GM19324 (cell line): ENCODE results near the gene TRIM47.

ENCODE experiments used
- ATAC-seq: cut with Tn5 transposase; IDR thresholded peaks from one replicate; pipeline ENCODE4 v1.9.1; 2021; ENCODE audit warnings: mild to moderate bottlenecking, moderate library complexity; ENCODE audit not compliant: unreplicated experiment, low FRiP score

TRIM47 gene

DNA sequence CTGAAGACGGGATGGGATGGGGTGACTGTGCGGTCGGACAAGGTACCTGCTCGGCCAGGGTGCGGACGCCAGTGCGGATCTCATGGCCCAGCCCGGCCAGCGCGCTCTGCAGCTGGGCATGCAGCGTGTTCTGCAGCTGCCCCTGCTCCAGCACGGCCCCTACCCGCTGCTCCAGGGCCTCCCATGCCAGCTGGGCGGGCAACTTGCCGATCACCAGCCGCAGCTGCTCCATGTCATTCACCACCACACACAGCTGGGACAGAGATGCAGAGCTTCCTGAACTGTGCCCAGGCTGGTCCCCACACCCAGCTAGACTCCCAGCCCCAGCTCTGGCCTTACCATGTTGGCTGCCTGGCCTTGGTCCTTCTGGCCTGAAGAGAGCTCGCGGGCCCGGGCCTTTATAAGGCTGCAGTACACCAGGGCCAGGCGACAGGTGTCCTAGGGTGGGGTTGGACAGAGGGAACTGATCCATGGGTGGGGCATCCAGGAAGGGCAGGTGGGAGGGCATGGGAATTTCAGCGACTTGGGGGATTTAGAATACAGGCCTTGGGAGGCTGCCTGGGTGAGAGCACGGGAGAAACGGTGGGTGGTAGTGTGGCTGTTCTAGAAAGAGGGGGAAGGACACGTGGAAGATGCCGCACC lies 44.0 kb downstream of the TRIM47 start:
- ATAC-seq, result no peak

- ATAC-seq, result no peak
Measured at GRCh38 chr17:75832652-75833400, 45.6 kb downstream of the TRIM47 start.

DNA sequence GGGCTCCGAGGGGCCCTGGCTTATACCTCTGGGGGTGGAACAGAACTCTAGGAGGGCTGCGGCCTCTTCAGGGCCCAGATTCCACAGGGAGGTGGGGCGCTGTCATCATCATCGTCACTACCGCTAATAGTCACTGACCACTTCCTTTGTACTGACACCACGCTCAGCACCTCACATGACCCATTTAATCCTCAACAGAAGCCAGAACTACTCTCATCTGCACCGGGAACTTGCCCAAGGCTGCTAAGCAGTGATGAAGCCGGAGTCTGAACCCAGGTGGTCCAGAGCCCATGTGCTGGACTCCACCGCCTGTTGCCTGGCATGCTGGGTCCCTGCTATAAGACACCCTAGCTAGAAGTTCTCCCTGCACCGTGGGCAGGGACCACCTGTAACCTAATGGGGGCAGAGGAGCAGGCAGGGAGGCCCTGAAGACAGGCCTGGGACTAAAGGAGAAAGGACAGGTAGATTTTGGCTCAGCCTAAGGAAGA lies 46.2 kb downstream of the TRIM47 start:
- ATAC-seq, result no peak

DNA sequence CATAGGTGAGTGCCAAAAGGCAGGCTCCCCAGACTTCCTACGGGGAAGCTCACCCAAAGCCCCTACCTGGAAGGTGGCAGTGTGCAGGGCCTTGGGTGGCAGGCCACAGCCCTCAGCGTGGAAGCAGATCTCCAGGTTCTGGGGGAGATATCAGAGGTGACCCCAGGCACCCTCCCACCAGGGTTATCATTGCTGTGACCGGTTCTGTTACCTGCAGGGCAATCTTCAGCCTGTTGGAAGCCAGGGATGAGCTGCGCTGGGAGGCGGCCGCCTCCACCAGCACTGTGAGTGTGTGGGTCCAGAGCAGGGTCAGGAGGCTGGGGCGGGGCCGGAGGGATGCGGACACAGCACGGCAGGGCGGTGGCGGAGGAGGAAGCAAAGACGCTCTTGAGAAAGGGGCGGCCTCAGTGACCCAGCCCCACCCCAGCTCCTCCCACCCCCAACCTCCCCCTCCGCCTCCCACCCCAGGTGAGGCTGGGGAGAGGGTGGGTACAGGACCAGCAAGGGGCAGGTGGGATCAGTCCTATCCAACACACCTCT lies 47.3 kb downstream of the TRIM47 start:
- ATAC-seq, result no peak

- no peak for ATAC-seq
Measured at GRCh38 chr17:75830164-75831031, 48.0 kb downstream of the TRIM47 start.

- no peak for ATAC-seq
Measured at GRCh38 chr17:75829747-75830146, 48.6 kb downstream of the TRIM47 start.

DNA sequence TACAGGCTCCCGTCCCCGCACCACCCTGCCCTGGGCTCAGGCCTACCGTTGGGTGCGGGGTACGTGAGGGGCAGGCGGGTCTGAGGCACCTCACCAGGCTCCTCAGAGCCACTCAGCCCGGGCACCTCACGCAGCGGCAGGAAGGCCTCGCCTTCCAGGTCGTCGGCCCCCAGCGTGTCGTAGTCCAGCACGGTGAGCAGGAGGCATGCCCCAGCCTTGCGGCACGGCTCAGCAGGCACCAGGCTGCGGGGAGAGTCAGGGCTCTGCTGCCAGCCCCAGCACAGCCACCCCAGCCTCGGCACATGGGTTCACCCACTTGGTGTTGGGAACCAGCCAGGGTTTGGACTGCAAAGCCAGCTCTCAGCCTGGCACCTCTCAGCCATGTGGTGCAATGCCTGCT lies 49.6 kb downstream of the TRIM47 start:
- no peak for ATAC-seq

- no peak for ATAC-seq
Measured at GRCh38 chr17:75828076-75828400, 50.3 kb downstream of the TRIM47 start.

GRCh38 chr17:75827308-75828075 lies 50.9 kb downstream of the TRIM47 start:
- no peak for ATAC-seq

- ATAC-seq, result no peak
Measured at GRCh38 chr17:75826561-75827307, 51.6 kb downstream of the TRIM47 start.

- no peak for ATAC-seq
Measured at GRCh38 chr17:75825748-75826370, 52.5 kb downstream of the TRIM47 start.

- no peak for ATAC-seq
Measured at GRCh38 chr17:75825149-75825552, 53.2 kb downstream of the TRIM47 start.

DNA sequence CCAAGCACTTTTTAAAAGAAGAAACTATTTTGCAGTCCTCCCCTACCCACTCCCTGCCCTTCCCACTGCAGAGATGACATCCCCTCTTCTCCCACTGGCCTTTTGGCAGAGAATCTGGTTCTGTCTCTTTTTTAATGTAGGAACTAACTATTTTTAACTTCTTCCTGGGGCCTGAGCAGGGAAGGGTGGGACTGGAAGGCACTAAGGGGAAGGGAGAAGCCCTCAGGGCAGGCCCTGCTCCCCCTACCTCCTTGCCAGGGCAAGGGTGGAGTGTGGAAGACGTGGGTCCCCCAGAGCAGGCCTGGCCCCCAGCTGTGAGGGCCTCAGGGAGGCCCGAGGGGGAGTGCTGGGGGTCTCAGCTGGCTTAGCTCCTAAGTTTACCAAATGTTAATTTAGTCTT lies 53.7 kb downstream of the TRIM47 start:
- ATAC-seq, result no peak
